CD4-positive, alpha-beta T cell (primary cell): Measurements from ENCODE around the gene CTBP1. TPM values are rescaled to one million over a fixed set of nuclear protein-coding genes. Genes with fewer than 3 reads are reported as not detected.

ENCODE experiments used
- ATAC-seq: fragments of 200-7000 bp; cut with Tn5 transposase; one replicate; pipeline ENCODE4 v1.10.0; 2022; ENCODE audit warnings: mild to moderate bottlenecking; ENCODE audit not compliant: poor library complexity
- CTCF ChIA-PET: fragments of 350-600 bp; sonication (Branson Sonifier 250); formaldehyde crosslinking; loops from one replicate; lab custom pipeline; 2021; ENCODE audit warnings: antibody characterized with exemption, inconsistent platforms; lab: Charles Lee
- POLR2A ChIA-PET: fragments of 350-600 bp; sonication (Branson Sonifier 250); formaldehyde crosslinking; loops from one replicate; lab custom pipeline; 2021; ENCODE audit warnings: antibody characterized with exemption, inconsistent platforms; lab: Charles Lee
- DNase-seq, 14 experiments: peaks; one replicate each; pipeline ENCODE4 v3.0.0-alpha.2; 2013 to 2020; ENCODE audit warnings: mixed read lengths in 2 of 14
- H3K27ac ChIP-seq, 2 donors: one replicate each; pipeline versions ENCODE4 v1.5.1 to v1.7.0; 2013; ENCODE audit warnings: low read length in 2 of 2, low read depth in 1 of 2, mild to moderate bottlenecking in 1 of 2
- H3K27me3 ChIP-seq, 2 experiments: 1 replicate in 1 of 2; 2 replicates in 1 of 2; pipeline versions ENCODE4 v1.6.1 to v1.7.0; 2013; ENCODE audit warnings: low read length in 2 of 2, control low read depth in 1 of 2, mild to moderate bottlenecking in 1 of 2, moderate library complexity in 1 of 2; ENCODE audit not compliant: insufficient read depth in 2 of 2, control insufficient read depth in 1 of 2
- H3K36me3 ChIP-seq: one replicate; pipeline ENCODE4 v1.6.1; 2013; ENCODE audit warnings: low read length, control low read depth; ENCODE audit not compliant: insufficient read depth
- H3K4me1 ChIP-seq: one replicate; pipeline ENCODE4 v1.6.1; 2013; ENCODE audit warnings: low read length, control low read depth; ENCODE audit not compliant: insufficient read depth
- H3K4me3 ChIP-seq: one replicate; pipeline ENCODE4 v1.5.1; 2013; ENCODE audit warnings: mild to moderate bottlenecking, low read length, moderate library complexity
- H3K9me3 ChIP-seq, 2 experiments: 1 replicate in 1 of 2; 2 replicates in 1 of 2; pipeline versions ENCODE4 v1.6.1 to v1.7.0; 2013; ENCODE audit warnings: low read length in 2 of 2, mild to moderate bottlenecking in 2 of 2, control low read depth in 1 of 2, moderate library complexity in 1 of 2; ENCODE audit not compliant: control insufficient read depth in 1 of 2, insufficient read depth in 1 of 2
- H3K27ac Mint-ChIP-seq: one replicate; pipeline ENCODE4 v1.8.0; 2020; ENCODE audit warnings: mixed read lengths
- H3K27me3 Mint-ChIP-seq: one replicate; pipeline ENCODE4 v1.8.0; 2021; ENCODE audit warnings: mixed read lengths
- H3K36me3 Mint-ChIP-seq: one replicate; pipeline ENCODE4 v1.8.0; 2021; ENCODE audit warnings: low read depth, mixed read lengths
- H3K4me1 Mint-ChIP-seq: one replicate; pipeline ENCODE4 v1.8.0; 2021; ENCODE audit warnings: low read depth, mixed read lengths
- H3K4me3 Mint-ChIP-seq: one replicate; pipeline ENCODE4 v1.8.0; 2020; ENCODE audit warnings: mild to moderate bottlenecking, mixed read lengths
- H3K9me3 Mint-ChIP-seq: one replicate; pipeline ENCODE4 v1.8.0; 2020; ENCODE audit warnings: mixed read lengths
- CTCF ChIP-seq: fragments of 200-600 bp; IDR thresholded peaks from one replicate; pipeline ENCODE4 v1.8.0; 2022; ENCODE audit warnings: antibody characterized with exemption, mild to moderate bottlenecking
- intact Hi-C, 2 experiments: fragments of 100-400 bp; cut with DNase I in 1 of 2; cut with micrococcal nuclease in 1 of 2; formaldehyde crosslinking; loops; one replicate each; pipeline versions ENCODE4 v1.15.1 to v1.9.0; 2023 to 2025; cut with DNase I, micrococcal nuclease
- total RNA-seq, 174 experiments: library from RNA in 2 of 174; stranded (reverse) in 2 of 174; gene quantifications; one replicate each; pipeline ENCODE4 v1.2.3 and lab custom pipeline; 2021 to 2026

Gene CTBP1
- total RNA-seq, 2 experiments from 2014 or later = 132 to 148 TPM

- no peak overlapping the region for H3K4me3 ChIP-seq
- no peaks in the 10 kb centered on the region for H3K9me3 ChIP-seq
- DNase-seq = peak in 2 of 14 experiments; percentile 28 to 34
- no peaks in the 10 kb centered on the region for H3K27me3 ChIP-seq
- TF ChIP-seq CTCF = no peak
- H3K36me3 Mint-ChIP-seq = peaks cover 38% of the 10 kb centered on the region
- H3K4me1 ChIP-seq = peaks cover 70% of the 10 kb centered on the region
- H3K27me3 Mint-ChIP-seq = no peaks in the 10 kb centered on the region
- no peak overlapping the region for H3K27ac ChIP-seq
- H3K4me3 Mint-ChIP-seq = peak overlapping the region; percentile 30
- peaks cover 40% of the 10 kb centered on the region for H3K36me3 ChIP-seq
- ChIA-PET POLR2A (interaction anchor here (1.2 kb wide), 1 partner anchor 103 kb away, joined by 3 read pairs; the partner anchor contains the start of gene UVSSA), CTCF (no interaction called here)
- peak overlapping the region; percentile 93 for H3K27ac Mint-ChIP-seq
- peaks cover 46% of the 10 kb centered on the region for H3K4me1 Mint-ChIP-seq
- intact Hi-C loops = loop anchor here in 1 of 2 experiments (10.0 kb wide), 1 partner anchor 341 kb away; no protein-coding TSS in a partner anchor
- no peak for ATAC-seq
- no peaks in the 10 kb centered on the region for H3K9me3 Mint-ChIP-seq
Observed at GRCh38 chr4:1243451-1244080, 5.4 kb downstream of the CTBP1 start.

GRCh38 chr4:1242506-1243450, 6.2 kb downstream of the CTBP1 start:
- Mint-ChIP-seq H3K4me3 (peak overlapping the region; percentile 58), H3K36me3 (peaks cover 45% of the 10 kb centered on the region), H3K27ac (peak overlapping the region; percentile 93), H3K27me3 (no peaks in the 10 kb centered on the region), H3K9me3 (no peaks in the 10 kb centered on the region), H3K4me1 (peaks cover 46% of the 10 kb centered on the region)
- intact Hi-C loops = loop anchor here in 1 of 2 experiments (10.0 kb wide), 1 partner anchor 342 kb away; no protein-coding TSS in a partner anchor
- H3K4me3 ChIP-seq = no peak overlapping the region
- POLR2A ChIA-PET = no interaction called here
- CTCF ChIA-PET = no interaction called here
- H3K36me3 ChIP-seq = peaks cover 45% of the 10 kb centered on the region
- TF ChIP-seq CTCF = no peak
- ATAC-seq (no peak), DNase-seq (peak in 1 of 14 experiments; percentile 28)
- peaks cover 69% of the 10 kb centered on the region for H3K4me1 ChIP-seq
- no peaks in the 10 kb centered on the region for H3K27me3 ChIP-seq
- no peak overlapping the region for H3K27ac ChIP-seq
- H3K9me3 ChIP-seq = no peaks in the 10 kb centered on the region

- H3K4me3 ChIP-seq = no peak overlapping the region
- Mint-ChIP-seq H3K4me1 (peaks cover 44% of the 10 kb centered on the region), H3K4me3 (peak overlapping the region; percentile 58), H3K36me3 (peaks cover 40% of the 10 kb centered on the region), H3K27ac (peak overlapping the region; percentile 93), H3K27me3 (no peaks in the 10 kb centered on the region), H3K9me3 (no peaks in the 10 kb centered on the region)
- H3K9me3 ChIP-seq = no peaks in the 10 kb centered on the region
- POLR2A ChIA-PET = no interaction called here
- intact Hi-C loops = loop anchor here in 1 of 2 experiments (10.0 kb wide), 1 partner anchor 343 kb away; no protein-coding TSS in a partner anchor
- no peak for ATAC-seq
- no peak overlapping the region for H3K27ac ChIP-seq
- no peak for TF ChIP-seq CTCF
- H3K4me1 ChIP-seq = peaks cover 61% of the 10 kb centered on the region
- peaks cover 51% of the 10 kb centered on the region for H3K36me3 ChIP-seq
- peak in 2 of 14 experiments; percentile 14 to 25 for DNase-seq
- CTCF ChIA-PET = no interaction called here
- no peaks in the 10 kb centered on the region for H3K27me3 ChIP-seq
Observed at GRCh38 chr4:1241936-1242505, 6.9 kb downstream of the CTBP1 start.
